Adrenal gland (tissue), 12 donors: ENCODE measurements around the gene TBC1D22A. TPM values are rescaled to one million over a fixed set of nuclear protein-coding genes. Genes with fewer than 3 reads are reported as not detected.

Experiments
- DNase-seq, 7 donors: peaks; one replicate each; pipeline ENCODE4 v3.0.0-alpha.2; 2019 to 2020
- H3K27ac ChIP-seq, 5 donors: fragments of 200-600 bp; sonication (generic) in 4 of 5; 1 replicate in 3 of 5; 2 replicates in 2 of 5; pipeline versions ENCODE4 v1.5.1 to v1.8.0; 2016 to 2020; ENCODE audit warnings: mild to moderate bottlenecking in 1 of 5
- H3K27me3 ChIP-seq: fragments of 200-600 bp; 2 replicates; pipeline ENCODE4 v1.8.0; 2021
- H3K36me3 ChIP-seq, 2 donors: fragments of 200-600 bp; replicated peaks in 1 of 2; 1 replicate in 1 of 2; 2 replicates in 1 of 2; pipeline versions ENCODE4 v1.5.1 to v1.8.0; 2018 to 2022
- H3K4me1 ChIP-seq, 2 donors: fragments of 200-600 bp; replicated peaks in 1 of 2; 1 replicate in 1 of 2; 2 replicates in 1 of 2; pipeline versions ENCODE4 v1.5.1 to v1.8.0; 2018 to 2021
- H3K4me3 ChIP-seq, 4 donors: fragments of 200-600 bp; sonication (generic) in 3 of 4; one replicate each; pipeline ENCODE4 v1.5.1; 2016 to 2018
- H3K9me3 ChIP-seq, 3 donors: fragments of 200-600 bp; sonication (generic) in 1 of 3; replicated peaks in 1 of 3; 1 replicate in 2 of 3; 2 replicates in 1 of 3; pipeline versions ENCODE4 v1.5.1 to v1.8.0; 2016 to 2021
- CTCF ChIP-seq, 6 experiments: fragments of 450-650 bp in 4 of 6; fragments of 200-600 bp in 2 of 6; sonication (generic) in 1 of 6; IDR thresholded peaks; 1 replicate in 5 of 6; 2 replicates in 1 of 6; pipeline versions ENCODE4 v1.5.1 to v1.8.0; 2016 to 2021; ENCODE audit warnings: antibody characterized with exemption in 6 of 6, mild to moderate bottlenecking in 2 of 6, moderate library complexity in 1 of 6
- POLR2A ChIP-seq, 2 donors: fragments of 450-650 bp; IDR thresholded peaks; one replicate each; pipeline ENCODE4 v1.6.1; 2017; ENCODE audit warnings: antibody characterized with exemption in 2 of 2, mild to moderate bottlenecking in 2 of 2, moderate library complexity in 1 of 2
- WGBS, 4 donors: extraction: QIAGEN DNeasy Blood & Tissue Kit in 2 of 4; methylation state at CpG; one replicate each; pipeline versions ENCODE4 v1.1.5 to v1.1.7; 2013 to 2017; 5-methylcytosine and 5-hydroxymethylcytosine counted together
- intact Hi-C, 2 donors: fragments of 100-400 bp; cut with DNase I; formaldehyde crosslinking; loops; one replicate each; pipeline versions ENCODE4 v1.14.1 to v1.15.0; 2022 to 2023
- polyA plus RNA-seq, 3 donors: library from polyadenylated mRNA; stranded (reverse); fragments of 200-250 nt in 2 of 3; fragments of 350-450 nt in 1 of 3; fragmentation: Illumina TruSeq in 1 of 3; extraction: RNeasy Lipid Tissue Mini Kit (QIAGEN cat#74804) in 1 of 3; gene quantifications; one replicate each; pipeline ENCODE4 v1.2.3, GENCODE V29; 2013 to 2014
- total RNA-seq, 9 donors: library from RNA; depleted of rRNA in 4 of 9; stranded (reverse); fragments of >200 nt in 4 of 9; fragments of 120-200 nt in 1 of 9; fragmentation: NEBNext Ultra II Directional in 1 of 9; extraction: Animal tissue kit (Norgen Biotek cat#: 25700) in 1 of 9; gene quantifications; one replicate each; pipeline versions ENCODE4 v1.1.0 to v1.2.4, GENCODE V29; 2013 to 2023
- donor health status: healthy with polysubstance abuse.
- donor health status: Bipolar disorder and iron deficiency.
- donor health status: DM: yes; HTN: yes; CAD: no.
- donor health status: DM: no; HTN: no; CAD: no.
- donor health status: DM: no; HTN: no; CAD: no.
- donor health status: DM: yes; HTN: yes; CAD: no.

TBC1D22A gene
- total and polyA plus RNA-seq, 12 donors, result 11.5 to 44.2 (median 28.1) TPM

- Histone ChIP-seq H3K36me3 (no peaks in the 10 kb centered on the region), H3K4me1 (no peaks in the 10 kb centered on the region), H3K27me3 (no peaks in the 10 kb centered on the region), H3K9me3 (no peaks in the 10 kb centered on the region), H3K27ac (no peak overlapping the region), H3K4me3 (no peak overlapping the region)
- no peak for TF ChIP-seq CTCF (IDR thresholded peaks at IDR 0.05)
- no peak for TF ChIP-seq POLR2A (IDR thresholded peaks at IDR 0.05)
- 87 to 93% (median 90%) methylated on average over 9 to 10 of the region's 10 CpGs for WGBS, 4 donors
- intact Hi-C loops, result no loop called here
- DNase-seq, result no peak
These were observed 371.8 kb downstream of the TBC1D22A start for GRCh38 chr22:47134222-47134621.

- no peak overlapping the region for H3K27ac ChIP-seq
- DNase-seq, result no peak
- TF ChIP-seq POLR2A (IDR thresholded peaks at IDR 0.05), result no peak
- no peak for TF ChIP-seq CTCF (IDR thresholded peaks at IDR 0.05)
- 82 to 94% (median 85%) methylated on average over 8 of the region's 8 CpGs for WGBS, 4 donors
- H3K36me3 ChIP-seq, result no peaks in the 10 kb centered on the region
- H3K27me3 ChIP-seq, result no peaks in the 10 kb centered on the region
- no peaks in the 10 kb centered on the region for H3K9me3 ChIP-seq
- no peaks in the 10 kb centered on the region for H3K4me1 ChIP-seq
- no peak overlapping the region for H3K4me3 ChIP-seq
- intact Hi-C loops, result no loop called here
These were observed 372.9 kb downstream of the TBC1D22A start for GRCh38 chr22:47135338-47135737.

GRCh38 chr22:47136050-47136449 is 373.6 kb downstream of the TBC1D22A start:
- WGBS, 4 donors, result 93 to 96% (median 94%) methylated on average over 9 to 12 of the region's 12 CpGs
- TF ChIP-seq CTCF (IDR thresholded peaks at IDR 0.05), result no peak
- TF ChIP-seq POLR2A (IDR thresholded peaks at IDR 0.05), result no peak

DNA sequence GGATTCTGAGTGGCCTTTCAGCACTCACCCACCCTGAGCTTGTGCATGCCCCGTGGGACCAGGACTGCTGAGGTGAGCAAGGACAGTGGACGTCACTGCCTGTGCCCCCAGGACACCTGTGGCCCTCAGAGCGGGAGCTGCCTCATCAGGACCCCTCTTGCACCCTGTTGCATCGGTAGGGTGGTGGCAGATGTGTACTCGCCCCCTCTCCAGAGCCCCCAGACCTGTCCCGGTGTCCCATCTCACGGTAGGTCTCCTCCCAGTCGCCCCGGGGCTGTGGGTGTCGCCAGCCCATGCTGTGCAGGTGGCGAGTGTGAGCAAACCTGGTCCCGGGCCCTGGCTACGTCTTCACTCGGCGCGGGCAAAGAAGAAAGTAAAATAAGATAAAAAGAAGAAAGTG is 374.2 kb downstream of the TBC1D22A start:
- intact Hi-C loops, result no loop called here
- no peaks in the 10 kb centered on the region for H3K36me3 ChIP-seq

More at GRCh38 chr22:47136050-47136449, 373.6 kb downstream of the TBC1D22A start:
- no peaks in the 10 kb centered on the region for H3K36me3 ChIP-seq
- intact Hi-C loops, result no loop called here
- H3K27me3 ChIP-seq, result no peaks in the 10 kb centered on the region
- no peaks in the 10 kb centered on the region for H3K4me1 ChIP-seq
- no peaks in the 10 kb centered on the region for H3K9me3 ChIP-seq
- H3K4me3 ChIP-seq, result no peak overlapping the region
- DNase-seq, result no peak
- H3K27ac ChIP-seq, result no peak overlapping the region

More for the DNA sequence above, 374.2 kb downstream of the TBC1D22A start:
- WGBS, 4 donors, result 90 to 97% (median 95%) methylated on average over 11 to 16 of the region's 16 CpGs
- Histone ChIP-seq H3K4me1 (no peaks in the 10 kb centered on the region), H3K4me3 (no peak overlapping the region), H3K9me3 (no peaks in the 10 kb centered on the region), H3K27me3 (no peaks in the 10 kb centered on the region), H3K27ac (no peak overlapping the region)
- no peak for TF ChIP-seq CTCF (IDR thresholded peaks at IDR 0.05)
- TF ChIP-seq POLR2A (IDR thresholded peaks at IDR 0.05), result no peak
- DNase-seq, result no peak
